Liver (tissue), 9 donors: ENCODE results near the gene SLC37A2. TPM values are rescaled to one million over a fixed set of nuclear protein-coding genes. Genes with fewer than 3 reads are reported as not detected.
"Not testable (repeated sequence)": the region's sequence is repeated elsewhere in the genome, so short reads cannot be mapped to it uniquely, and the experiment has no call there.

Experiments
- DNase-seq: peaks from one replicate; pipeline ENCODE4 v3.0.0-alpha.2; 2017; ENCODE audit warnings: low spot score
- H3K27ac ChIP-seq, 2 donors: one replicate each; pipeline ENCODE4 v1.7.0; 2013; ENCODE audit warnings: inconsistent platforms in 2 of 2, low read length in 2 of 2, control low read depth in 1 of 2, low read depth in 1 of 2, mild to moderate bottlenecking in 1 of 2
- H3K27me3 ChIP-seq, 4 donors: one replicate each; pipeline versions ENCODE4 v1.6.1 to v1.7.0; 2013; ENCODE audit warnings: low read length in 3 of 4, inconsistent platforms in 1 of 4, mild to moderate bottlenecking in 1 of 4, moderate library complexity in 1 of 4; ENCODE audit not compliant: control insufficient read depth in 4 of 4, insufficient read depth in 4 of 4
- H3K36me3 ChIP-seq, 4 donors: one replicate each; pipeline versions ENCODE4 v1.6.1 to v1.7.0; 2013; ENCODE audit warnings: low read length in 3 of 4, mild to moderate bottlenecking in 3 of 4, low read depth in 1 of 4, moderate library complexity in 1 of 4; ENCODE audit not compliant: control insufficient read depth in 4 of 4, insufficient read depth in 3 of 4
- H3K4me1 ChIP-seq, 4 donors: one replicate each; pipeline versions ENCODE4 v1.6.1 to v1.7.0; 2013; ENCODE audit warnings: low read length in 3 of 4, mild to moderate bottlenecking in 3 of 4, moderate library complexity in 1 of 4; ENCODE audit not compliant: control insufficient read depth in 4 of 4, insufficient read depth in 4 of 4
- H3K4me3 ChIP-seq, 3 donors: one replicate each; pipeline versions ENCODE4 v1.6.1 to v1.7.0; 2013; ENCODE audit warnings: low read length in 3 of 3, control low read depth in 1 of 3, low read depth in 1 of 3, mild to moderate bottlenecking in 1 of 3
- H3K9ac ChIP-seq, 2 donors: one replicate each; pipeline ENCODE4 v1.7.0; 2013; ENCODE audit warnings: low read length in 2 of 2, mild to moderate bottlenecking in 2 of 2, moderate library complexity in 2 of 2, control low read depth in 1 of 2, low read depth in 1 of 2
- H3K9me3 ChIP-seq, 4 donors: one replicate each; pipeline versions ENCODE4 v1.6.1 to v1.7.0; 2013; ENCODE audit warnings: low read length in 3 of 4; ENCODE audit not compliant: control insufficient read depth in 4 of 4
- EGR1 ChIP-seq, 2 donors: IDR thresholded peaks; 2 replicates each; pipeline ENCODE4 v1.6.1; 2016 to 2018; ENCODE audit warnings: antibody characterized with exemption in 2 of 2, low read depth in 2 of 2
- FOXA1 ChIP-seq: IDR thresholded peaks from 2 replicates; pipeline ENCODE4 v1.6.1; 2016; ENCODE audit warnings: antibody characterized with exemption
- FOXA2 ChIP-seq: IDR thresholded peaks from 2 replicates; pipeline ENCODE4 v1.6.1; 2016; ENCODE audit warnings: antibody characterized with exemption
- GABPA ChIP-seq, 2 donors: IDR thresholded peaks in 1 of 2; conservative IDR thresholded peaks in 1 of 2; 2 replicates each; pipeline ENCODE4 v1.6.1; 2016; ENCODE audit warnings: antibody characterized with exemption in 2 of 2, mild to moderate bottlenecking in 1 of 2, moderate library complexity in 1 of 2
- HNF4A ChIP-seq, 2 donors: conservative IDR thresholded peaks; 2 replicates each; pipeline ENCODE4 v1.6.1; 2016; ENCODE audit warnings: antibody characterized with exemption in 2 of 2, mild to moderate bottlenecking in 2 of 2
- HNF4G ChIP-seq: IDR thresholded peaks from 2 replicates; pipeline ENCODE4 v1.6.1; 2016; ENCODE audit warnings: antibody characterized with exemption
- JUND ChIP-seq, 2 donors: IDR thresholded peaks; 2 replicates each; pipeline ENCODE4 v1.6.1; 2016; ENCODE audit warnings: antibody characterized with exemption in 2 of 2
- NR2F2 ChIP-seq: IDR thresholded peaks from 2 replicates; pipeline ENCODE4 v1.6.1; 2016; ENCODE audit warnings: antibody characterized with exemption
- RAD21 ChIP-seq, 2 donors: IDR thresholded peaks; 2 replicates each; pipeline ENCODE4 v1.6.1; 2016; ENCODE audit warnings: antibody characterized with exemption in 2 of 2, mild to moderate bottlenecking in 2 of 2
- RXRA ChIP-seq, 2 donors: IDR thresholded peaks; 2 replicates each; pipeline ENCODE4 v1.6.1; 2017 to 2018; ENCODE audit warnings: antibody characterized with exemption in 2 of 2, mild to moderate bottlenecking in 1 of 2
- SP1 ChIP-seq: IDR thresholded peaks from 2 replicates; pipeline ENCODE4 v1.6.1; 2018; ENCODE audit warnings: antibody characterized with exemption, mild to moderate bottlenecking
- WGBS: extraction: QIAGEN DNeasy Blood & Tissue Kit; methylation state at CpG from one replicate; pipeline ENCODE4 v1.1.7; 2013; 5-methylcytosine and 5-hydroxymethylcytosine counted together
- polyA plus RNA-seq, 2 donors: library from polyadenylated mRNA; stranded (reverse) in 1 of 2; unstranded in 1 of 2; fragments of 200-250 nt in 1 of 2; fragments of >200 nt in 1 of 2; fragmentation: Nextera tagmentation in 1 of 2; extraction: Ambion mirVana in 1 of 2; gene quantifications; one replicate each; pipeline versions ENCODE4 v1.2.1 to v1.2.3, GENCODE V29; 2013 to 2015
- total RNA-seq, 2 donors: library from RNA; depleted of rRNA; stranded (reverse); fragments of >200 nt; gene quantifications; one replicate each; pipeline ENCODE4 v1.2.3, GENCODE V29; 2014
- TF ChIP-seq, protein P1 (sequence below): IDR thresholded peaks from 2 replicates; pipeline ENCODE4 v1.6.1; 2016; ENCODE audit warnings: antibody characterized with exemption
- TF ChIP-seq, protein P2 (sequence below): IDR thresholded peaks from 2 replicates; pipeline ENCODE4 v1.6.1; 2016; ENCODE audit warnings: antibody characterized with exemption
- TF ChIP-seq, protein P3 (sequence below): fragments of 150-350 bp; IDR thresholded peaks from 2 replicates; pipeline ENCODE4 v1.5.1; 2017; ENCODE audit warnings: improper control_type of control experiment, low read depth, low read length; ENCODE audit not compliant: missing input control
- donor health status: healthy.
- donor health status: healthy.
- donor health status: healthy.
- donor health status: healthy.
- donor health status: healthy.

The SLC37A2 gene
- total and polyA plus RNA-seq, 4 donors, result 0.51 to 12.3 (median 5.6) TPM

DNA sequence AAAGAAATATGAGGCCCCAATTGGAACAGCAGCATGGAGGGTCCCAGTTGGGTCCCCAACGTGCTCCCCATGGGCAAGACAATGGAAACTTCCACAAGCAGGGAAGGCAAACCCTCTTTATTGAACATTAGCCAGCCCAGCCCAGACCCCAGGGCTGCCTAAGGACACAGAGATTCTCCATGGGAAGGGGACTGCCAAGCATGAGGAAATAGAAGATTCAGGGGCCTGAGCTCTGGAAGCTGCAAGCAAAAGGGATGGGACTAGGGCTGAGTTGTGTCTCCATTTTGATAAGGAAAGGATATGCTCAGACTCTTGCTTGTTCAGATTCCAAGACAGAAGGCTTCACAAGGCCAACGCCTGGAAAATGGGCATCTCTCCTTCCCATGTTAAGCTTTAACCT is 25.0 kb downstream of the SLC37A2 start:
- H3K4me3 ChIP-seq, result no peak overlapping the region
- no peaks in the 10 kb centered on the region for H3K27me3 ChIP-seq
- H3K36me3 ChIP-seq, result peaks cover 0 to 2% (median 0%) of the 10 kb centered on the region in 4 donors
- TF ChIP-seq, protein P1, sequence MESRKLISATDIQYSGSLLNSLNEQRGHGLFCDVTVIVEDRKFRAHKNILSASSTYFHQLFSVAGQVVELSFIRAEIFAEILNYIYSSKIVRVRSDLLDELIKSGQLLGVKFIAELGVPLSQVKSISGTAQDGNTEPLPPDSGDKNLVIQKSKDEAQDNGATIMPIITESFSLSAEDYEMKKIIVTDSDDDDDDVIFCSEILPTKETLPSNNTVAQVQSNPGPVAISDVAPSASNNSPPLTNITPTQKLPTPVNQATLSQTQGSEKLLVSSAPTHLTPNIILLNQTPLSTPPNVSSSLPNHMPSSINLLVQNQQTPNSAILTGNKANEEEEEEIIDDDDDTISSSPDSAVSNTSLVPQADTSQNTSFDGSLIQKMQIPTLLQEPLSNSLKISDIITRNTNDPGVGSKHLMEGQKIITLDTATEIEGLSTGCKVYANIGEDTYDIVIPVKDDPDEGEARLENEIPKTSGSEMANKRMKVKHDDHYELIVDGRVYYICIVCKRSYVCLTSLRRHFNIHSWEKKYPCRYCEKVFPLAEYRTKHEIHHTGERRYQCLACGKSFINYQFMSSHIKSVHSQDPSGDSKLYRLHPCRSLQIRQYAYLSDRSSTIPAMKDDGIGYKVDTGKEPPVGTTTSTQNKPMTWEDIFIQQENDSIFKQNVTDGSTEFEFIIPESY, result no peak
- TF ChIP-seq, protein P2, sequence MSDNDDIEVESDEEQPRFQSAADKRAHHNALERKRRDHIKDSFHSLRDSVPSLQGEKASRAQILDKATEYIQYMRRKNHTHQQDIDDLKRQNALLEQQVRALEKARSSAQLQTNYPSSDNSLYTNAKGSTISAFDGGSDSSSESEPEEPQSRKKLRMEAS, result no peak
- TF ChIP-seq, protein P3, sequence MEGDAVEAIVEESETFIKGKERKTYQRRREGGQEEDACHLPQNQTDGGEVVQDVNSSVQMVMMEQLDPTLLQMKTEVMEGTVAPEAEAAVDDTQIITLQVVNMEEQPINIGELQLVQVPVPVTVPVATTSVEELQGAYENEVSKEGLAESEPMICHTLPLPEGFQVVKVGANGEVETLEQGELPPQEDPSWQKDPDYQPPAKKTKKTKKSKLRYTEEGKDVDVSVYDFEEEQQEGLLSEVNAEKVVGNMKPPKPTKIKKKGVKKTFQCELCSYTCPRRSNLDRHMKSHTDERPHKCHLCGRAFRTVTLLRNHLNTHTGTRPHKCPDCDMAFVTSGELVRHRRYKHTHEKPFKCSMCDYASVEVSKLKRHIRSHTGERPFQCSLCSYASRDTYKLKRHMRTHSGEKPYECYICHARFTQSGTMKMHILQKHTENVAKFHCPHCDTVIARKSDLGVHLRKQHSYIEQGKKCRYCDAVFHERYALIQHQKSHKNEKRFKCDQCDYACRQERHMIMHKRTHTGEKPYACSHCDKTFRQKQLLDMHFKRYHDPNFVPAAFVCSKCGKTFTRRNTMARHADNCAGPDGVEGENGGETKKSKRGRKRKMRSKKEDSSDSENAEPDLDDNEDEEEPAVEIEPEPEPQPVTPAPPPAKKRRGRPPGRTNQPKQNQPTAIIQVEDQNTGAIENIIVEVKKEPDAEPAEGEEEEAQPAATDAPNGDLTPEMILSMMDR, result no peak
- TF ChIP-seq NR2F2, result no peak
- no peak for TF ChIP-seq RAD21 (IDR thresholded peaks at IDR 0.05)
- no peak for TF ChIP-seq HNF4A (conservative IDR thresholded peaks at IDR 0.05)
- TF ChIP-seq FOXA1, result no peak
- TF ChIP-seq FOXA2, result no peak
- no peak for TF ChIP-seq HNF4G
- TF ChIP-seq RXRA (IDR thresholded peaks at IDR 0.05), result no peak
- no peak for TF ChIP-seq GABPA (IDR thresholded peaks at IDR 0.05 in 1 of 2, conservative IDR thresholded peaks at IDR 0.05 in 1 of 2)
- no peak for TF ChIP-seq EGR1 (IDR thresholded peaks at IDR 0.05; ENCODE audit: low read depth in 2 of 2)
- H3K9me3 ChIP-seq, result no peaks in the 10 kb centered on the region
- WGBS, result 93% methylated on average over 2 of the region's 2 CpGs
- no peak overlapping the region for H3K9ac ChIP-seq
- DNase-seq, result no peak
- H3K4me1 ChIP-seq, result peaks cover 0 to 2% (median 0%) of the 10 kb centered on the region in 4 donors
- H3K27ac ChIP-seq, result no peak overlapping the region

DNA sequence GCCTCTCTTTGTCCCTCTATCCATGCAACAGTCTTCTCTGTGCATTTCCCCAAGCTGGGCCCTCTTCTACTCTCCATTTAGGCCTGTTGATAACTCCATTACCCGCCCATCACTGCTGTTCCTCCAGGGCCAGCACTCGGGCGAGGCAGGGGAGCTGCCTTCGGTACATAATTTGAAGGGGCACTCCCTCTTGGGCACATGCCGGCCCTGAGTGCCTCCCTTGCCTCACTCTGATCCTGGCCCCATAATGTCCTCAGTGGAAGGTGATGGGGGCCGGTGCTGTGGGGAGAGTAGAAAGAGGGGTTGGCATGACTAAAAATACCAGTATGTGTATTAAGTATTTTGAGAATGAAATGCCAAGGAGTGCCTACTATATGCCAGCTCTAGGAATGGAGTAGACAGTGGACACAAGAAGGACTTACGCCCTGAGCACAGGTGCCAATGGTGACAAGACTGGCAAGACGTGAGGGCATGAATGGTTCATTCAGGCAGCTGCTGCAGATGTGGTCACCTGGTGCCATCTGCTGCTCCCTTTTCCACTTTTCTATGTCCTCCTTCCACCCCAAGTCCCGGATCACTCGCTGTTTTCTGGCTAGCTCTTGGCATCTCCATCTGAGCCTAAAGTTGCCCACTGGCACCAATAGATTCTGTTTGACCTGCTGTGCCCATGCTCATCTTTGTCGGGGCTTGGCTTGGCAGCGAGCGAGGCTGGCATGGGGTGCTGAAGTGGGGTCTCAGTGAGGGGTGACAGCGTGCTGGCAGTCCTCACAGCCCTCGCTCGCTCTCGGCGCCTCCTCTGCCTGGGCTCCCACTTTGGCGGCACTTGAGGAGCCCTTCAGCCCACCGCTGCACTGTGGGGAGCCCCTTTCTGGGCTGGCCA is 25.7 kb downstream of the SLC37A2 start:
- no peak for TF ChIP-seq SP1
- no peak for TF ChIP-seq RXRA (IDR thresholded peaks at IDR 0.05)
- TF ChIP-seq, protein P3, result no peak
- no peak for TF ChIP-seq JUND (IDR thresholded peaks at IDR 0.05)
- Histone ChIP-seq H3K27ac (no peak overlapping the region), H3K27me3 (no peaks in the 10 kb centered on the region), H3K4me1 (peaks cover 0 to 2% (median 0%) of the 10 kb centered on the region in 4 donors), H3K36me3 (peaks cover 0 to 2% (median 0%) of the 10 kb centered on the region in 4 donors), H3K9ac (no peak overlapping the region), H3K9me3 (no peaks in the 10 kb centered on the region), H3K4me3 (no peak overlapping the region)
- WGBS, result 93% methylated on average over 20 of the region's 20 CpGs
- no peak for DNase-seq

DNA sequence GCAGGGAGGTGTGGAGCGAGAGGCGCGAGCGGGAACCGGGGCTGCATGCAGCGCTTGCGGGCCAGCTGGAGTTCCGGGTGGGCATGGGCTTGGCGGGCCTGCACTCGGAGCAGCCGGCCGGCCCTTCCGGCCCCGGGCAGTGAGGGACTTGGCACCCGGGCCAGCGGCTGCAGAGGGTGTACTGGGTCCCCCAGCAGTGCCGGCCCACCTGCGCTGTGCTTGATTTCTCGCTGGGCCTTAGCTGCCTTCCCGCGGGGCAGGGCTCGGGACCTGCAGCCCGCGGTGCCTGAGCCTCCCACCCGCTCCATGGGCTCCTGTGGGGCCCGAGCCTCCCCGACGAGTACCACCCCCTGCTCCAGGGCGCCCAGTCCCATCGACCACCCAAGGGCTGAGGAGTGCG is 26.4 kb downstream of the SLC37A2 start:
- H3K9me3 ChIP-seq, DNase-seq, H3K27ac ChIP-seq, H3K4me3 ChIP-seq, H3K27me3 ChIP-seq, H3K4me1 ChIP-seq, H3K36me3 ChIP-seq, H3K9ac ChIP-seq: not testable (repeated sequence)
- 95% methylated on average over 31 of the region's 31 CpGs for WGBS

DNA sequence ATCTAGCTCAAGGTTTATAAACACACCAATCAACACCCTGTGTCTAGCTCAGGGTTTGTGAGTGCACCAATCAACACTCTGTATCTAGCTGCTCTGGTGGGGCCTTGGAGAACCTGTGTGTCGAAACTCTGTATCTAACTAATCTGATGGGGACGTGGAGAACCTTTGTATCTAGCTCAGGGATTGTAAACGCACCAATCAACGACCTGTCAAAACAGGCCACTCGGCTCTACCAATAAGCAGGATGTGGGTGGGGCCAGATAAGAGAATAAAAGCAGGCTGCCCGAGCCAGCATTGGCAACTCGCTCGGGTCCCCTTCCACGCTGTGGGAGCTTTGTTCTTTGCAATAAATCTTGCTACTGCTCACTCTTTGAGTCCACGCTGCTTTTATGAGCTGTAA is 27.0 kb downstream of the SLC37A2 start:
- H3K9me3 ChIP-seq, result not testable (repeated sequence)
- WGBS, result 81% methylated on average over 10 of the region's 10 CpGs

More for the DNA sequence above, 27.0 kb downstream of the SLC37A2 start:
- DNase-seq, H3K4me1 ChIP-seq, H3K4me3 ChIP-seq, H3K9ac ChIP-seq, H3K27me3 ChIP-seq, H3K27ac ChIP-seq, H3K36me3 ChIP-seq: not testable (repeated sequence)
